Measurements from ENCODE around the gene NACA. TPM values are rescaled to one million over a fixed set of nuclear protein-coding genes. Genes with fewer than 3 reads are reported as not detected.
A peak's percentile ranks its signal among the peaks of the same experiment; 100 is the strongest.
"Not testable (repeated sequence)": the region's sequence is repeated elsewhere in the genome, so short reads cannot be mapped to it uniquely, and the experiment has no call there.

The NACA gene
- total RNA-seq, 1 experiment from 2014 or later, result 1,797 TPM

GRCh38 chr12:56724701-56724971 is 463 bp downstream of the NACA start:
- DNase-seq (ENCODE audit: low spot score), result peak; percentile 10

GRCh38 chr12:56723889-56724700 is 1.0 kb downstream of the NACA start:
- DNase-seq (ENCODE audit: low spot score), result peak; percentile 29

- no peak for DNase-seq (ENCODE audit: low spot score)
Observed at GRCh38 chr12:56723352-56723751, 1.7 kb downstream of the NACA start.

- DNase-seq (ENCODE audit: low spot score), result no peak
Observed at GRCh38 chr12:56722832-56723231, 2.3 kb downstream of the NACA start.

- no peak for DNase-seq (ENCODE audit: low spot score)
Observed at GRCh38 chr12:56721721-56722120, 3.4 kb downstream of the NACA start.

GRCh38 chr12:56721216-56721615 is 3.9 kb downstream of the NACA start:
- no peak for DNase-seq (ENCODE audit: low spot score)

- DNase-seq (ENCODE audit: low spot score), result no peak
Observed at GRCh38 chr12:56720731-56721151, 4.4 kb downstream of the NACA start.

- no peak for DNase-seq (ENCODE audit: low spot score)
Observed at GRCh38 chr12:56719056-56719455, 6.0 kb downstream of the NACA start.

- DNase-seq (ENCODE audit: low spot score), result no peak
Observed at GRCh38 chr12:56718636-56719035, 6.5 kb downstream of the NACA start.

GRCh38 chr12:56718149-56718548 is 7.0 kb downstream of the NACA start:
- DNase-seq (ENCODE audit: low spot score), result no peak

GRCh38 chr12:56716933-56717880 is 7.9 kb downstream of the NACA start:
- DNase-seq (ENCODE audit: low spot score), result no peak

GRCh38 chr12:56716458-56716857 is 8.6 kb downstream of the NACA start:
- DNase-seq (ENCODE audit: low spot score), result no peak

DNA sequence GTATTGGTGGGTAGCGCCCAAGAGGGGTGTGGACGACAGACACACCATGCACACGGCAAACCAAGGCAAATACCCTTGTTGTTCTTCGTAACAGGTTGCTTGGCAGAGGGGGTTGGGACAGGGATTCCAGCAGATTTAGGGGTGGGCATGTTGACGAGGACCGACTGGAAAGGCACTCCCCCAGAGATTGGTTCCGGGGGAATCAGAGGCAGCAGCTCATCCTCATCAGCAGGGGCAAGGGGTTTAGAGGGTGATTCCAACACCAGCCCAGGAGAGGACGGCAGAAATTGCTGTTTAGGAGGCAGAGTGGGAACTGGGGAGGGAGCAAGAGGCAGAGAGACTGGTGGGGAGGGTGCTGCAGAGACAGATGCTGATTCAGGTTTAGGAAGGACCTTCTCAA is 9.3 kb downstream of the NACA start:
- DNase-seq (ENCODE audit: low spot score), result no peak

DNA sequence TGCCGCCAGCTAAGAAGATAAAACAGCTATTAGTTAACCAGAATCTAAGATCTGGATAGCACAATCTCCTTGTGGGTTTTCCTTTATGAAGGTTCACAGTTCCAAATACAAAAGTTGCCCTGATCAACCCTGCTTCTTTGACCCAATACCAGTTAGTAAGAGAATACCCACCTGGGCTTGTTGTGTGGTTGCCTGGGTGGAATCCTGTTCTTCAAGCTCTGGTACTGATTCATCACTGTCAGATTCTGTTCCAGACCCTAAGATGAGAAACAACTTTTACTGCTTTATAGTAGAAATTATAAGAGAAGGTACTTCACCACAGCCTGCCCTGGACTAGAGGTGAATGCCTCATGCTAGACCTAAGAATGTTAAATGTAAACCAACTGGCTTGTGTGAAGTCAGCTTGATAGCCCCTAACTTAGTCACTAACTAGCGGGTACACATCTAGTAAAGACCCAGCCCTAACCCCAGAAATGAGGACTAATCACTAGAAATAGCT is 10.6 kb downstream of the NACA start:
- DNase-seq (ENCODE audit: low spot score), result no peak

- DNase-seq (ENCODE audit: low spot score), result no peak
Observed at GRCh38 chr12:56713345-56713744, 11.8 kb downstream of the NACA start.

- DNase-seq (ENCODE audit: low spot score), result no peak
Observed at GRCh38 chr12:56709759-56710376, 15.2 kb downstream of the NACA start.

DNA sequence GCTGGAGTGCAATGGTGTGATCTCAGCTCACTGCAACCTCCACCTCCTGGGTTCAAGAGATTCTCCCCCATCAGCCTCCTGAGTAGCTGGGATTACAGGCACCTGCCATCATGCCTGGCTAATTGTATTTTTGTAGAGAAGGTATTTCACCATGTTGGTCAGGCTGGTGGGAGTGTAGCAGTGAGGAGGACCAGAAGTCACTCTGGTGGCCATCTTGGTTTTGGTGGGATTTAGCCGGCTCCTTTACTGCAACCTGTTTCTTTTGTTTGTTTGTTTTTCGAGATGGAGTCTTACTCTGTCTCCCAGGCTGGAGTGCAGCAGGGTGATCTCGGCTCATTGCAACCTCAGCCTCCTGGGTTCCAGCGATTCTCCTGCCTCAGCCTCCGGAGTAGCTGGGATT is 20.6 kb downstream of the NACA start:
- not testable (repeated sequence) for DNase-seq (ENCODE audit: low spot score)

- no peak for DNase-seq (ENCODE audit: low spot score)
Observed at GRCh38 chr12:56699020-56699661, 26.0 kb downstream of the NACA start.

DNA sequence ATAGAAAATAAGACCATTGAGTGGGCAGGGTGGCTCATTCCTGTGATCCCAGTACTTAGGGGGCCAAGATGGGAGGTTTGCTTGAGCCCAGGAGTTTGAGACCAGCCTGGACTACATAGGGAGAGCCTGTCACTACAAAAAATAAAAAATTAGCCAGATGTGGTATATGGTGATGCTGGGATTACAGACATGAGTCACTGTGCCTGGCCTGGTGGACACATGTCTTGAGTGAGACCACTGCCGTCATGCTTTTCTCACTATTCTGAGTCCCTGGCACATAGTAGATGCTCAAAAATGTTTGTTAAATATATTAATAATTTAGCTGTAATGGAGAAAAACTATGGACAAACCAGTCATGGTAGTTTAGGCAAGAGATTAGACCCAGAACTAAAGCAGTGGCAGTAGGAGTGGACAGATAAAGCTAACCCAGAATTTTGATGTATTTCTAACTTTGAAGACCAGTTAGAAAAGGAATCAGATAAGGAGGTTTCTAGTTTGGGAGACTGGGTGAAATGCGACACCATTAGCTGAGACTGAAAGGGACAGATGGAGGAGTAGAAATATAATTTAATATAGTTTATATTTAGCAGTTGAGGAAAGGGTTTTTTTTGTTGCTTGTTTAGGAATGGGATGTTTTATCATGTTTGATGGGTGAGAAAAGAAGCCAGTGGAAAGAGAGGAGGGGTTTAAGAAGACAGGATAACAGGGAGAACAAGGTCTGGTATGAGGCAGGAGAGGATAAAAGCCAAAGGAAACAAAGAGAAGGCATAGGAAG is 29.6 kb downstream of the NACA start:
- DNase-seq (ENCODE audit: low spot score), result no peak

GRCh38 chr12:56694161-56694560 is 30.9 kb downstream of the NACA start:
- DNase-seq (ENCODE audit: low spot score), result no peak

GRCh38 chr12:56688846-56689109 is 36.3 kb downstream of the NACA start:
- DNase-seq (ENCODE audit: low spot score), result no peak

Data from A172 (cell line).